Mesothelial cell of epicardium (in vitro differentiated cells): ENCODE measurements around the gene HOXD3. TPM values are rescaled to one million over a fixed set of nuclear protein-coding genes. Genes with fewer than 3 reads are reported as not detected.

Source experiments
- DNase-seq, 2 experiments: peaks; one replicate each; pipeline ENCODE4 v3.0.0; 2021; ENCODE audit warnings: low spot score in 2 of 2; ENCODE audit not compliant: unreplicated experiment in 2 of 2
- H3K27ac Mint-ChIP-seq: 2 replicates; pipeline ENCODE4 v1.8.0; 2021; ENCODE audit warnings: mixed read lengths
- H3K27me3 Mint-ChIP-seq: 2 replicates; pipeline ENCODE4 v1.8.0; 2021; ENCODE audit warnings: low read depth, mixed read lengths
- H3K36me3 Mint-ChIP-seq: 2 replicates; pipeline ENCODE4 v1.8.0; 2021; ENCODE audit warnings: mixed read lengths
- H3K4me1 Mint-ChIP-seq: 2 replicates; pipeline ENCODE4 v1.8.0; 2021; ENCODE audit warnings: mixed read lengths
- H3K4me3 Mint-ChIP-seq: 2 replicates; pipeline ENCODE4 v1.8.0; 2021; ENCODE audit warnings: mild to moderate bottlenecking, moderate library complexity, mixed read lengths
- H3K9me3 Mint-ChIP-seq: 2 replicates; pipeline ENCODE4 v1.8.0; 2021; ENCODE audit warnings: mixed read lengths
- CTCF ChIP-seq: fragments of 200-600 bp; sonication (generic); IDR thresholded peaks from one replicate; pipeline ENCODE4 v1.5.0; 2021; ENCODE audit warnings: antibody characterized with exemption; ENCODE audit not compliant: unreplicated experiment
- total RNA-seq: library from RNA; stranded (reverse); gene quantifications from 3 replicates; pipeline ENCODE4 v1.2.1, GENCODE V29; 2021

Gene HOXD3
- total RNA-seq, 1 donor from 2014 or later, result 1.1 TPM

- H3K9me3 Mint-ChIP-seq, result no peaks in the 10 kb centered on the region
- H3K36me3 Mint-ChIP-seq, result peaks cover 3% of the 10 kb centered on the region
- peak overlapping the region; percentile 73 for H3K4me3 Mint-ChIP-seq
- no peak for DNase-seq
- peaks cover 13% of the 10 kb centered on the region for H3K4me1 Mint-ChIP-seq
- TF ChIP-seq CTCF, result no peak
- H3K27ac Mint-ChIP-seq, result no peak overlapping the region
- H3K27me3 Mint-ChIP-seq, result peaks cover 92% of the 10 kb centered on the region
Measured at GRCh38 chr2:176135035-176135440, 22.1 kb upstream of the HOXD3 start.

GRCh38 chr2:176136374-176137251 is 20.5 kb upstream of the HOXD3 start:
- Mint-ChIP-seq H3K4me3 (peak overlapping the region; percentile 73), H3K27me3 (peaks cover 96% of the 10 kb centered on the region), H3K9me3 (no peaks in the 10 kb centered on the region), H3K36me3 (peaks cover 3% of the 10 kb centered on the region), H3K27ac (peak overlapping the region; percentile 39), H3K4me1 (peaks cover 8% of the 10 kb centered on the region)
- no peak for TF ChIP-seq CTCF
- DNase-seq, result no peak

- no peak for TF ChIP-seq CTCF
- peaks cover 8% of the 10 kb centered on the region for H3K4me1 Mint-ChIP-seq
- H3K9me3 Mint-ChIP-seq, result no peaks in the 10 kb centered on the region
- DNase-seq, result no peak
- H3K27ac Mint-ChIP-seq, result no peak overlapping the region
- peaks cover 3% of the 10 kb centered on the region for H3K36me3 Mint-ChIP-seq
- H3K4me3 Mint-ChIP-seq, result peak overlapping the region; percentile 53
- peaks cover 96% of the 10 kb centered on the region for H3K27me3 Mint-ChIP-seq
Measured at GRCh38 chr2:176137252-176137580, 19.9 kb upstream of the HOXD3 start.

GRCh38 chr2:176137906-176138305 is 19.2 kb upstream of the HOXD3 start:
- H3K27ac Mint-ChIP-seq, result no peak overlapping the region
- DNase-seq, result no peak
- TF ChIP-seq CTCF, result no peak
- H3K4me3 Mint-ChIP-seq, result no peak overlapping the region
- peaks cover 6% of the 10 kb centered on the region for H3K4me1 Mint-ChIP-seq
- peaks cover 96% of the 10 kb centered on the region for H3K27me3 Mint-ChIP-seq
- no peaks in the 10 kb centered on the region for H3K9me3 Mint-ChIP-seq
- H3K36me3 Mint-ChIP-seq, result peaks cover 3% of the 10 kb centered on the region

GRCh38 chr2:176138526-176138922 is 18.6 kb upstream of the HOXD3 start:
- DNase-seq, result no peak
- Mint-ChIP-seq H3K9me3 (no peaks in the 10 kb centered on the region), H3K27me3 (peaks cover 96% of the 10 kb centered on the region), H3K27ac (no peak overlapping the region), H3K36me3 (peaks cover 3% of the 10 kb centered on the region), H3K4me1 (peaks cover 6% of the 10 kb centered on the region), H3K4me3 (no peak overlapping the region)
- no peak for TF ChIP-seq CTCF
